Measurements from ENCODE around the gene RPS6KA3. TPM values are rescaled to one million over a fixed set of nuclear protein-coding genes. Genes with fewer than 3 reads are reported as not detected.

RPS6KA3 gene
- total RNA-seq, 1 donor from 2014 or later: 64.5 TPM

GRCh38 chrX:20143561-20143960 lies 123.1 kb downstream of the RPS6KA3 start:
- Histone ChIP-seq H3K27me3 (ENCODE audit: low read depth) (no peaks in the 10 kb centered on the region), H3K36me3 (peaks cover 4% of the 10 kb centered on the region), H3K4me1 (peaks cover 17% of the 10 kb centered on the region), H3K4me3 (no peak overlapping the region), H3K9me3 (no peaks in the 10 kb centered on the region), H3K27ac (no peak overlapping the region)
- intact Hi-C loops (cut with DNase I): no loop called here
- no peak for DNase-seq
- TF ChIP-seq CTCF (IDR thresholded peaks at IDR 0.05): no peak
- no peak for ATAC-seq

- ATAC-seq (no peak), DNase-seq (no peak)
- no peak overlapping the region for H3K4me3 ChIP-seq
- intact Hi-C loops (cut with DNase I): no loop called here
- no peaks in the 10 kb centered on the region for H3K9me3 ChIP-seq
- peaks cover 7% of the 10 kb centered on the region for H3K36me3 ChIP-seq
- H3K27ac ChIP-seq: peak overlapping the region; percentile 92
- peaks cover 17% of the 10 kb centered on the region for H3K4me1 ChIP-seq
- no peaks in the 10 kb centered on the region for H3K27me3 ChIP-seq (ENCODE audit: low read depth)
- TF ChIP-seq CTCF (IDR thresholded peaks at IDR 0.05): no peak
Observed at GRCh38 chrX:20143111-20143510, 123.6 kb downstream of the RPS6KA3 start.

GRCh38 chrX:20141281-20142220 lies 125.2 kb downstream of the RPS6KA3 start, which contains the start of gene EIF1AX:
TSS of gene EIF1AX (minus strand) at chrX:20141838. CDS start at chrX:20141640, 198 bp downstream.
- no peaks in the 10 kb centered on the region for H3K27me3 ChIP-seq (ENCODE audit: low read depth)
- no peak for TF ChIP-seq CTCF (IDR thresholded peaks at IDR 0.05)

GRCh38 chrX:20140420-20140819 lies 126.3 kb downstream of the RPS6KA3 start:
- ATAC-seq (no peak), DNase-seq (no peak)
- H3K27me3 ChIP-seq (ENCODE audit: low read depth): no peaks in the 10 kb centered on the region
- intact Hi-C loops (cut with DNase I): no loop called here
- H3K9me3 ChIP-seq: no peaks in the 10 kb centered on the region
- no peak overlapping the region for H3K27ac ChIP-seq
- no peak for TF ChIP-seq CTCF (IDR thresholded peaks at IDR 0.05)
- H3K36me3 ChIP-seq: peaks cover 30% of the 10 kb centered on the region
- H3K4me1 ChIP-seq: peaks cover 17% of the 10 kb centered on the region
- H3K4me3 ChIP-seq: peak overlapping the region; percentile 72

More at GRCh38 chrX:20141281-20142220, 125.2 kb downstream of the RPS6KA3 start, which contains the start of gene EIF1AX:
- H3K4me1 ChIP-seq: peaks cover 17% of the 10 kb centered on the region
- intact Hi-C loops (cut with DNase I): no loop called here
- peak within 1 kb of the TSS; percentile 72 for H3K4me3 ChIP-seq
- DNase-seq: peak; percentile 96
- H3K36me3 ChIP-seq: peaks cover 21% of the 10 kb centered on the region
- peak; percentile 99 to 100 for ATAC-seq
- H3K27ac ChIP-seq: peak within 1 kb of the TSS; percentile 92
- H3K9me3 ChIP-seq: no peaks in the 10 kb centered on the region

GRCh38 chrX:20139966-20140365 lies 126.7 kb downstream of the RPS6KA3 start:
- no peak overlapping the region for H3K27ac ChIP-seq
- peaks cover 17% of the 10 kb centered on the region for H3K4me1 ChIP-seq
- intact Hi-C loops (cut with DNase I): no loop called here
- H3K9me3 ChIP-seq: no peaks in the 10 kb centered on the region
- peak overlapping the region; percentile 72 for H3K4me3 ChIP-seq
- DNase-seq (no peak), ATAC-seq (no peak)
- no peaks in the 10 kb centered on the region for H3K27me3 ChIP-seq (ENCODE audit: low read depth)
- H3K36me3 ChIP-seq: peaks cover 35% of the 10 kb centered on the region
- TF ChIP-seq CTCF (IDR thresholded peaks at IDR 0.05): no peak

Measured in lower lobe of right lung (tissue), 2 donors.